Muscle of arm (tissue), 12 donors: ENCODE results near the gene ZNF501. TPM values are rescaled to one million over a fixed set of nuclear protein-coding genes. Genes with fewer than 3 reads are reported as not detected.

Source experiments
- polyA plus RNA-seq, 12 donors: library from polyadenylated mRNA; unstranded; fragments of 120-200 nt; gene quantifications; one replicate each; pipeline ENCODE4 v1.2.1, GENCODE V29; 2013; ENCODE audit not compliant: insufficient read length in 12 of 12

The ZNF501 gene
- polyA plus RNA-seq, 12 donors = 5.8 to 13.5 (median 7.0) TPM; not detected in 1

Other genes with a start within 250 kb of the ZNF501 start
- gene ZKSCAN7, start 174.4 kb upstream of the ZNF501 start, polyA plus RNA-seq = 10 to 100 TPM in 1 of 12 donors, 1 to 10 TPM in 10, not detected in 1; 5.8 to 10.4 (median 8.1) TPM
- gene ZNF660, start 144.7 kb upstream of the ZNF501 start, polyA plus RNA-seq = 1 to 10 TPM in 11 of 12 donors, not detected in 1; 3.4 to 9.8 (median 4.8) TPM
- gene ZNF197, start 104.6 kb upstream of the ZNF501 start, polyA plus RNA-seq = 10 to 100 TPM in 11 of 12 donors, not detected in 1; 13.5 to 24.4 (median 20.2) TPM
- 1 to 10 TPM in 11 of 12 donors, not detected in 1; 5.7 to 9.2 (median 7.4) TPM for gene ZNF35, start 80.9 kb upstream of the ZNF501 start, polyA plus RNA-seq
- gene ZNF502, start 17.0 kb upstream of the ZNF501 start, polyA plus RNA-seq = 1 to 10 TPM in 11 of 12 donors, not detected in 1; 5.1 to 9.2 (median 7.4) TPM
- gene KIAA1143, start 32.0 kb downstream of the ZNF501 start, polyA plus RNA-seq = 10 to 100 TPM in 11 of 12 donors, not detected in 1; 32.2 to 55.5 (median 38.7) TPM
- 10 to 100 TPM in 8 of 12 donors, 1 to 10 TPM in 3, not detected in 1; 7.1 to 20.0 (median 13.1) TPM for gene KIF15, start 32.2 kb downstream of the ZNF501 start, polyA plus RNA-seq
- gene TMEM42, start 132.3 kb downstream of the ZNF501 start, polyA plus RNA-seq = 10 to 100 TPM in 10 of 12 donors, 1 to 10 TPM in 1, not detected in 1; 8.5 to 15.9 (median 13.1) TPM
- gene TGM4, start 145.0 kb downstream of the ZNF501 start, polyA plus RNA-seq = under 1 TPM in 3 of 12 donors, not detected in 9; 0.05 to 0.18 (median 0.07) TPM
- gene ZDHHC3, start 246.5 kb downstream of the ZNF501 start, polyA plus RNA-seq = 10 to 100 TPM in 11 of 12 donors, not detected in 1; 38.6 to 62.5 (median 50.4) TPM
- 10 to 100 TPM in 11 of 12 donors, not detected in 1; 32.3 to 85.6 (median 39.2) TPM for gene EXOSC7, start 246.6 kb downstream of the ZNF501 start, polyA plus RNA-seq